AG09309 (cell line): ENCODE results near the gene UGT1A10.

ENCODE experiments used
- DNase-seq: peaks from one replicate; pipeline ENCODE4 v3.0.0-alpha.2; 2010; ENCODE audit warnings: low read depth
- H3K4me3 ChIP-seq: 2 replicates; pipeline ENCODE4 v1.5.1; 2011; ENCODE audit warnings: mild to moderate bottlenecking, low read depth, low read length, moderate library complexity; ENCODE audit not compliant: control insufficient read depth
- TF ChIP-seq, protein P1 (sequence below): IDR thresholded peaks from 2 replicates; pipeline ENCODE4 v1.5.1; 2011; ENCODE audit warnings: mild to moderate bottlenecking, low read depth, low read length, inconsistent platforms; ENCODE audit not compliant: insufficient read depth, control insufficient read depth; ENCODE audit errors: missing control alignments

Gene UGT1A10

DNA sequence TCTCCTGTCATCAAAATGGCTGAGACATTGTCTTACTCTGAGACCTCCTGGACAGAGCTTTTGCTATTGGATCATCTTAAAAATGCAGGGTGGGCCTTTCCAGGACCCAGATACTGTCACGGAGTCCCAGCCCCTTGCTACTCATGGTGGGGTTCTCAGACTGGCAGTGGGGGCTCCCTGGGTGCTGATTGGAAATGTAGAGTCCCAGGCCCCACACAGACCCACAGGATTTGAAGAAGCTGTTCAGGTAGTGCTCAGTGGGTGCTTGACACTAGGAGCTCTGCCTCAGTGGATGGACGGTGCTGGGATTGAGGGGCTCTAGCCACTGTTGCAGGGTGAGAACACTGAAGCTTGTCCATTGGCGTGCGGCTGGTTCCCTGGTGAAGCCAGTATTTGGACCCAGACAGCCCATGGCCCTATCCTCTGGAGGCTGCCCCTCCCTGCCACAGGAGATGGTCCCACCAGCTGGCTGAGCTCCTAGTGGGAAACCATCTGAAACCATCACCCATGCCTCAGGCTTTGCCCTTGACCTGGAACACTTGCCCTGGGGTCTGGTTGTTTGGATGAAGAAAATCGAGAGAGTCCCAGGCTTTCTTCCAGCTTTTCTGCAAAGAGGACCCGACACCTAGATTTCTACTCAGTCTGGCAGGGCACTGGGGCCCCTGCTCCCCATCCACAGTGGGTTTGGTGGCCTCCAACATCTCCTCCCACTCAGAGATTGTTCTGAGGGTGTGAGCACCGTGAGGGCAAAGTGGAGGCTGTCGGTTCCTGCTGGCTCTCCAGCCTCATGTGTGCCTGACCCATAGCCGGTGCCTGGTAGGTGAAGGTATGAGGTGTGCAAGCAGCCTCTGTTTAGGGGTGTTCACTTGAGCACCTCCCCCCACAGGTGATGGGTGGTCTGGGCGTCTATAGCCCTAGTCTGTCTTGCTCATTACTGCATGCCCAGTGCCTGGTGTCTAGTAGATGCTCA, 172.0 kb downstream of the UGT1A10 start:
- no peak overlapping the region for H3K4me3 ChIP-seq
- TF ChIP-seq, protein P1, sequence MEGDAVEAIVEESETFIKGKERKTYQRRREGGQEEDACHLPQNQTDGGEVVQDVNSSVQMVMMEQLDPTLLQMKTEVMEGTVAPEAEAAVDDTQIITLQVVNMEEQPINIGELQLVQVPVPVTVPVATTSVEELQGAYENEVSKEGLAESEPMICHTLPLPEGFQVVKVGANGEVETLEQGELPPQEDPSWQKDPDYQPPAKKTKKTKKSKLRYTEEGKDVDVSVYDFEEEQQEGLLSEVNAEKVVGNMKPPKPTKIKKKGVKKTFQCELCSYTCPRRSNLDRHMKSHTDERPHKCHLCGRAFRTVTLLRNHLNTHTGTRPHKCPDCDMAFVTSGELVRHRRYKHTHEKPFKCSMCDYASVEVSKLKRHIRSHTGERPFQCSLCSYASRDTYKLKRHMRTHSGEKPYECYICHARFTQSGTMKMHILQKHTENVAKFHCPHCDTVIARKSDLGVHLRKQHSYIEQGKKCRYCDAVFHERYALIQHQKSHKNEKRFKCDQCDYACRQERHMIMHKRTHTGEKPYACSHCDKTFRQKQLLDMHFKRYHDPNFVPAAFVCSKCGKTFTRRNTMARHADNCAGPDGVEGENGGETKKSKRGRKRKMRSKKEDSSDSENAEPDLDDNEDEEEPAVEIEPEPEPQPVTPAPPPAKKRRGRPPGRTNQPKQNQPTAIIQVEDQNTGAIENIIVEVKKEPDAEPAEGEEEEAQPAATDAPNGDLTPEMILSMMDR = no peak
- no peak for DNase-seq

- TF ChIP-seq, protein P1 = no peak
- DNase-seq = no peak
- H3K4me3 ChIP-seq = no peak overlapping the region
Measured at GRCh38 chr2:233810385-233810784, 174.1 kb downstream of the UGT1A10 start.

DNA sequence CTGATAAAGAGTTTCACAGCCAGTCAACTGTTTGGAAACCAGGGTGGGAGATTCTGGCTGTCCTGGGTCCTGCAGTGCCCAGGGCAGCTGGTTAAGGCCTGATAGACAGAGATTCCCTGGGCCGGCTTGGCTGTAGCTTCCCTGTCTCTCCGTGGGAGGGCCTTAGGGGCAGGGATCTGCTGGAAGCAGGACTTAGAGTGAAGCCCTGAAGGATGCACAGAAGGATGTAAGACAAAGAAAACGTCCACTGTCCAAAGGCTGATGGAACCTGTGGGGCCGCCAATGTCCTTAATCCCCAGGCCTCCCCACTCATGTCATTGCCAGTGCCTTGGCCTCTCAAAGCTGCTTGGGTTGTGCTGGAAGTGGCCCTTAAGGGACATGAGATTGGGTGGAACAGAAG, 174.8 kb downstream of the UGT1A10 start:
- no peak for DNase-seq
- H3K4me3 ChIP-seq = no peak overlapping the region
- TF ChIP-seq, protein P1 = no peak

DNA sequence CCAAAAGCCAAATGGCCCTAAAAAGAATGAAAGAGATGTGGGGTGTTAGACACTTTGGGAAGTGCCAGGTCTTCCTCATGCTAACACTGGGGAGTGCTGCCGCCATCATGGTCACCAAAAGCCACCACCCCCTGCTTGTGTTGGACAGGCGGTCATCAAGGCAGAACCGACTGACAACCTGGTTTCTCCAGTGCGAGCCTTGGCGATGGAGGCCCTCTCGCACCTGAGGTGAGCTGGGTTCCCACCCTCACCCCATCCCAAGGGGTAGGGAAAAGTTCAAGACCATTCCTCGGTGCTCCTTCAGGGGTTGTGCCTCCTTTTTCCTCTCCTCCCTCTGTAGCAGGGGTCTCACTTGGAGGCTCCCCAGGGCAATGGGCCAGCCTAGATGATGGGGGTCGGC, 175.5 kb downstream of the UGT1A10 start:
- DNase-seq = no peak
- TF ChIP-seq, protein P1 = no peak
- H3K4me3 ChIP-seq = no peak overlapping the region

DNA sequence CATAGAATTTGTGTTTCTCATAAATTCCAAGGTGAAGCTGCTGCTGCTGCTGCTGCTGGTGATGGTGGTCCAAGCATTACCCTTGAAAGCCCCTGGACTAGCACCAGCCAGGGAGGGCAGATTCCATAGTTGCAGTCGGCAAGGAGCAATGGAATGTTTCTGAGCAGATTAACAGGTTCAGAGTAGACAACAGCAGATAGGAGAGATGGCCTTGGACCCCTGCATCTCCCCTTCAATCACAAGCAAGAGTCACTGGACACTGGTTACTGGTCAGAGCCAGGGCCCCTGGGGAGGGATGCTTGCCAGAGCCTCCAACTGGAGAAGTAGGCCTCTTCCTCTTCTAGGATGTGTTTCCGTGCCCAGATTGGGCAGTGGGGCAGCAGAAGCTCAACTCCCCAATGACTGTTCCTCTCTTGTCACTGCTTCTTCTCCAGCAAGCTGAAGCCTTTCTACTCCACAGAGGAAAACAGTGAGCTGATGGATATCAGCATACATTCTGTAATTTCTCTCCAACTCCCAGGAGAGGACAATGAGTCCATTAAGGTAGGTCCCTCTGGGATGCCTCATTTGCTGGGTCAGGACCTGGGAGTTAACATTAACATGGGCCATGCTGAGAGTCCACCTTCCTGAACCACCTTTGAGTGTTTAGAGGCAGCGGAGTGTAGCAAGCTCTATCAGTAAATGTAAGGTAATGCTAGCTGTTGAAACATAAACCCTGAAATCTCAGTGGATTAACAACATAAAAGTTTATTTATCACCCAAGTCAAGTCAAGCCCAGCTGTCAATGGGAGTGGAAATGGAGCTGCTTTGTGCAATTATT, 177.2 kb downstream of the UGT1A10 start:
- TF ChIP-seq, protein P1 = no peak
- no peak overlapping the region for H3K4me3 ChIP-seq
- DNase-seq = no peak

- TF ChIP-seq, protein P1 = no peak
- no peak overlapping the region for H3K4me3 ChIP-seq
- DNase-seq = no peak
Measured at GRCh38 chr2:233814056-233814835, 178.0 kb downstream of the UGT1A10 start.
